Choroid plexus epithelial cell (primary cell): Measurements from ENCODE around the gene USP32.
"Not testable (repeated sequence)": the region's sequence is repeated elsewhere in the genome, so short reads cannot be mapped to it uniquely, and the experiment has no call there.

Experiments
- DNase-seq: peaks from one replicate; pipeline ENCODE4 v3.0.0-alpha.2; 2010; ENCODE audit warnings: low read depth
- H3K4me3 ChIP-seq: 2 replicates; pipeline ENCODE4 v1.5.1; 2011; ENCODE audit warnings: low read depth, mild to moderate bottlenecking, control low read depth, low read length, moderate library complexity
- CTCF ChIP-seq: conservative IDR thresholded peaks from 2 replicates; pipeline ENCODE4 v1.5.1; 2011; ENCODE audit warnings: low read depth, mild to moderate bottlenecking, control low read depth, inconsistent platforms, low read length, moderate library complexity

USP32 gene

DNA sequence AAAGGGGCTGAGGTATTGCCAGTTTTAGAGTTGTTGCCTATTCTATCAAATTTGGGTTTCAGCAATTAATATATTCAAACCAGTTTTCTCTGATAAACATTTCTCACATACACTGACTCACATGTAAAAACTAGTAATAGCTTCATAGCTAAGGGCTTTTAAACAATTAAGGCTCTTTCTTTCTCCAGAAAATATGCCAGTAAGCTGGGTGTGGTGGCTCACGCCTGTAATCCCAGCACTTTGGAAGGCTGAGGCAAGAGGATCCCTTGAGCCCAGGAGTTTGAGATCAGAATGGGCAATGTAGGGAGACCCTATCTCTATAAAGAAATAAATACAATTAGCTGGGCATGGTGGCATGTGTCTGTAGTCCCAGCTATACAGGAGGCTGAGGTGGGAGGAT lies 193.3 kb downstream of the USP32 start:
- H3K4me3 ChIP-seq, DNase-seq: not testable (repeated sequence)

- not testable (repeated sequence) for DNase-seq, H3K4me3 ChIP-seq
Observed at GRCh38 chr17:60194141-60194540, 197.8 kb downstream of the USP32 start.

DNA sequence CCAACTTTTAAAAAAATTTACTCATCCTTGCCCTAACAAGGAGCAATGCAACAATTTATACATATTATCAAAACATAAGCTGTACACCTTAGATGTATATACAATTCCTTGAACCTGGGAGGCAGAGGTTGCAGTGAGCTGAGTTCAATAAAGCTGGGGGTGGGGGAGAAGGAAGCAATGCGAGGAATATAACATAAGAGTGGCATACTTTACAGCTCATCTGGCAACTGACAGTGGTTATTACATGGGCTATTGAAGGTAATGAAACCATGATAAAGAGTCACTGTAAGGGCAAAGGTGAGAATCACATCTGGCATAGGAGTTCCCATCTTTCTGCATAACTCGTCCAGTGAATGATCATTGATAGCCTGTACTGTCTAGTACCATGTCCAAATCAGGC lies 198.5 kb downstream of the USP32 start:
- no peak for DNase-seq
- TF ChIP-seq CTCF: no peak
- H3K4me3 ChIP-seq: no peak overlapping the region

- H3K4me3 ChIP-seq, DNase-seq: not testable (repeated sequence)
Observed at GRCh38 chr17:60193032-60193431, 198.9 kb downstream of the USP32 start.

DNA sequence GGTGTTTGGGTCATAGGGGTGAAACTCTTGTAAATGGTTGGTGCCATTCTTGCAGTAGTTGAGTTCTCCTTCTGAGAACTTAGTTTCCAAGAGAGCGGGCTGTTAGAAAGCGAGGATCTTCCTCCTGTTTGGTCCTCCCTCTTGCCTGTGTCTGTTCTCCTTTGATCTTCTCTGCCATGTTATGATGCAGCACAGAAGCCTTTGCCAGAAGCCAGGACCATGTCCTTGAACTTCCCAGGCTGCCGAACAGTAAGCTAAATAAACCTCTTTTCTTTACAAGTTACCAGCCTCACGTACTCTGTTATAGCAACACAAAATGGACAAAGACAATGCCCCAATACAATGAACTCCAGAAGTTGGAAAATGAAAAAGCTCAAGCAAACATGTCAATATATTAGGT lies 201.9 kb downstream of the USP32 start:
- not testable (repeated sequence) for H3K4me3 ChIP-seq, DNase-seq

DNA sequence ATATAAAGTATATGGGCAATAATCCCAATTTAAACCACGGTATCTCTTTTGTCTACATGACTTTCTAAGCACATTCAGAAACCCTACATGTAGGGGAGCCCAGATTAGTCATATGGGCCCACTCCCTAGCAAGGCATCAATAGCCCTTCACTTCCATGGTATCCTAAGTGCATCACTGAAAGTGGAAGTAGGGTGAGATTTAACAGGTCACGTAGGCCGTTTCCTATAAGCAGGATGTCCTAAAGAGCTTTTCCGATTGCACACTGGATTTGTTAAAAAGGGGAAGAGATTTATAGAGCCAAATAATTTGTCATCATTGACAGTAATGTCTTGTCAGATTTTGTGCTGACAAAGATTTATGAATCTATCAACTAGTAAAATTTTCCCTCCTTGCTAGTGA lies 203.2 kb downstream of the USP32 start:
- H3K4me3 ChIP-seq: no peak overlapping the region
- DNase-seq: no peak
- TF ChIP-seq CTCF: no peak

- not testable (repeated sequence) for H3K4me3 ChIP-seq
- DNase-seq: peak; percentile 69
Observed at GRCh38 chr17:60186846-60187745, 204.8 kb downstream of the USP32 start.

- not testable (repeated sequence) for DNase-seq
Observed at GRCh38 chr17:60186372-60186771, 205.6 kb downstream of the USP32 start.

DNA sequence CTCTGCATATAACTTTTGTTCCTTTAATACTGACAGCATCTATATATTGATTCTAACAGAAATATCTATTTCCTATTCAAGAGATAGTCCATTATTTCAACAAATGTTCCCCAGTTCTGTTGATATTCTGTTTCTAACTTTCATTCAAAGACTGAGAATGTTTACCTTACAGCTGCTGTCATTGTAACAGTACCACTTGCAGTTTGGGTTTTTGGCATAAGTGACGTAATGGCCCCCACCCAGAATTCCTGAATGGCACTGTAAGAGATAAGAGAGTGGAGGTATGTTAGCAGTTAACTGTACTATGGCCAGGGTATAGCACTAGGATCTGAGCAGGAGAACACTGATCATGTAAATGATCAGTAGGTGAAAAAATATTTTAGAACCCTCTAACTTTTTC lies 211.6 kb downstream of the USP32 start:
- not testable (repeated sequence) for DNase-seq, H3K4me3 ChIP-seq

More at GRCh38 chr17:60186372-60186771, 205.6 kb downstream of the USP32 start:
- not testable (repeated sequence) for H3K4me3 ChIP-seq

GRCh38 chr17:60178180-60178579 lies 213.8 kb downstream of the USP32 start:
- not testable (repeated sequence) for H3K4me3 ChIP-seq, DNase-seq

DNA sequence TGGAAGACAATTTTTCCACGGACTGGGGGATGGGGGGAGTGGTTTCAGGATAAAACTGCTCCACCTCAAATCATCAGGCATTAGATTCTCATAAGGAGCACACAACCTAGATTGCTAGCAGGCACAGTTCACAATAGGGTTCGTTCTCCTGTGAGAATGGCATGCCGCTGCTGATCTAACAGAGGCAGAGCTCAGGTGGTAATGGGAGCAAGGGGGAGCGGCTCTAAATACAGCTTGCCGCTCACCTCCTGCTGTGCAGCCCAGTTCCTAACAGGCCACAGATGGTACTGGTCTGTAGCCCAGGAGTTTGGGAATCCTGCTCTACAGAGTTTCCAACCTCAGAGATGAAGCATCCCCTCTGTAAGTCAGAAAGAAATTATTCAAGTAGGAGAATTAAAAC lies 215.2 kb downstream of the USP32 start:
- not testable (repeated sequence) for H3K4me3 ChIP-seq, DNase-seq

DNA sequence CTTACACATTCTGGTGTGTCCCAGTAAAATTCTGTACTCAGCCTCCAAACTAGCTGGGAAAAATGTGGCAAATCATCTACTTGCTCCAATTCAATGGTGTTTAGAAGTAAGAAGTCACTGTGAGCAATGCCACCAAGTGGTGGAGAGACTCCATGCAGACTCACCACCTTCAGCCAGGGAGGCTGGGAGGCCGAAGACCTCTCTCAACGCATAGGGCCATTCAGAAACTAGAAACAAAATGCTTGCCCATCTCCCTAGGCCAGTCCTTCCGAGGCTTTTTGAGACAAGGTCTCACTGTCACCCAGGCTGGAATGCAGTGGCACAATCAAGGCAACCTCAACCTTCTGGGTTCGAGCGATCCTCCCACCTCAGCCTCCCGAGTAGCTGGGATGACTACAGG lies 217.2 kb downstream of the USP32 start:
- H3K4me3 ChIP-seq: not testable (repeated sequence)
- TF ChIP-seq CTCF: peak; percentile 45
- DNase-seq: peak; percentile 23
